K562 (cell line): Measurements from ENCODE around the gene METRN. TPM values are rescaled to one million over a fixed set of nuclear protein-coding genes. Genes with fewer than 3 reads are reported as not detected.

Experiments
- ATAC-seq: fragments of 200-7000 bp; cut with Tn5 transposase; 3 replicates; pipeline ENCODE4 v1.9.1; 2020; ENCODE audit warnings: moderate library complexity
- BruUV-seq: library from RNA; stranded (reverse); fragments of 400-500 nt; replicated peaks from 2 replicates; lab custom pipeline; 2021; lab: Mats Ljungman, UMichigan
- CTCF ChIA-PET: fragments of 300-600 bp; formaldehyde crosslinking; extraction: SDS; loops from one replicate; lab custom pipeline; 2021; ENCODE audit warnings: low intra/inter-chr PET ratio; lab: Yijun Ruan, JAX
- POLR2A ChIA-PET: fragments of 300-600, 350-650 bp; sonication (Branson Sonifier 250); formaldehyde crosslinking; extraction: SDS; loops from one replicate; lab custom pipeline; 2021; ENCODE audit warnings: antibody characterized with exemption, inconsistent platforms; lab: Yijun Ruan, JAX
- DNase-seq, 4 experiments: peaks; one replicate each; pipeline versions ENCODE4 v3.0.0 to v3.0.0-alpha.2; 2011 to 2018; ENCODE audit warnings: low spot score in 3 of 4, mixed read lengths in 3 of 4; ENCODE audit errors: extremely low read depth in 1 of 4
- FAIRE-seq: peaks from 2 replicates; lab custom pipeline; 2011; peaks lifted over from hg19 to GRCh38; lab: Jason Lieb, UNC
- H2AFZ ChIP-seq: 2 replicates; pipeline ENCODE4 v1.6.0; 2011; ENCODE audit warnings: low read depth, low read length, control low read depth, inconsistent platforms
- H3K27ac ChIP-seq: fragments of 200-600 bp; 3 replicates; pipeline ENCODE4 v1.8.0; 2011; ENCODE audit warnings: low read depth, mild to moderate bottlenecking, control low read depth, inconsistent platforms, low read length, moderate library complexity, mixed read lengths; ENCODE audit errors: extremely low read depth
- H3K27me3 ChIP-seq, 2 experiments: fragments of 300-600 bp in 1 of 2; 2 replicates in 1 of 2; 3 replicates in 1 of 2; pipeline versions ENCODE4 v1.6.0 to v1.8.0; 2011; ENCODE audit warnings: inconsistent platforms in 2 of 2, low read length in 2 of 2, mild to moderate bottlenecking in 1 of 2, mixed read lengths in 1 of 2, moderate library complexity in 1 of 2; ENCODE audit not compliant: control insufficient read depth in 2 of 2, insufficient read depth in 2 of 2
- H3K36me3 ChIP-seq: fragments of 300-600 bp; 3 replicates; pipeline ENCODE4 v1.8.0; 2011; ENCODE audit warnings: mild to moderate bottlenecking, low read length, inconsistent platforms; ENCODE audit not compliant: control insufficient read depth, insufficient read depth
- H3K4me1 ChIP-seq, 2 experiments: fragments of 200-600 bp in 1 of 2; replicated peaks in 1 of 2; 2 replicates in 1 of 2; 3 replicates in 1 of 2; pipeline versions ENCODE4 v1.5.1 to v1.8.0; 2011; ENCODE audit warnings: inconsistent platforms in 2 of 2, low read length in 2 of 2, mild to moderate bottlenecking in 1 of 2, mixed read lengths in 1 of 2, moderate library complexity in 1 of 2; ENCODE audit not compliant: control insufficient read depth in 2 of 2, insufficient read depth in 2 of 2
- H3K4me2 ChIP-seq: 2 replicates; pipeline ENCODE4 v1.6.1; 2011; ENCODE audit warnings: low read length, control low read depth, inconsistent platforms, mixed read lengths; ENCODE audit not compliant: insufficient read depth
- H3K4me3 ChIP-seq: fragments of 200-600 bp; sonication (generic), shearing (Covaris generic); 2 replicates; pipeline ENCODE4 v1.5.1; 2016; ENCODE audit warnings: control low read depth, inconsistent platforms
- H3K79me2 ChIP-seq: fragments of 200-600 bp; 3 replicates; pipeline ENCODE4 v1.8.0; 2011; ENCODE audit warnings: low read length, inconsistent platforms; ENCODE audit not compliant: control insufficient read depth, insufficient read depth
- H3K9ac ChIP-seq, 2 experiments: 2 replicates each; pipeline versions ENCODE4 v1.6.0 to v1.6.1; 2011; ENCODE audit warnings: low read depth in 2 of 2, low read length in 2 of 2, control low read depth in 1 of 2, inconsistent platforms in 1 of 2, mild to moderate bottlenecking in 1 of 2, mixed read lengths in 1 of 2; ENCODE audit not compliant: insufficient read depth in 1 of 2
- H3K9me1 ChIP-seq: one replicate; pipeline ENCODE4 v1.6.0; 2011; ENCODE audit warnings: inconsistent platforms, mild to moderate bottlenecking, low read length, moderate library complexity; ENCODE audit not compliant: control insufficient read depth, insufficient read depth
- H3K9me3 ChIP-seq: replicated peaks from 2 replicates; pipeline ENCODE4 v1.5.1; 2011; ENCODE audit warnings: low read depth, low read length, inconsistent platforms; ENCODE audit not compliant: control insufficient read depth, insufficient read depth
- H4K20me1 ChIP-seq: replicated peaks from 2 replicates; pipeline ENCODE4 v1.6.1; 2011; ENCODE audit warnings: low read length, inconsistent platforms, mixed read lengths; ENCODE audit not compliant: control insufficient read depth, insufficient read depth
- HNRNPL ChIP-seq: fragments of 200-400 bp; formaldehyde crosslinking; IDR thresholded peaks from 2 replicates; pipeline ENCODE4 v1.6.1; 2017; ENCODE audit warnings: low read depth, mild to moderate bottlenecking, low read length
- RBFOX2 ChIP-seq: fragments of 200-400 bp; formaldehyde crosslinking; IDR thresholded peaks from 2 replicates; pipeline ENCODE4 v1.6.1; 2017; ENCODE audit warnings: low read depth, mild to moderate bottlenecking, low read length, moderate library complexity
- TBL1XR1 ChIP-seq, 2 experiments: IDR thresholded peaks; 2 replicates each; pipeline ENCODE4 v1.6.1; 2012; ENCODE audit warnings: improper control_type of control experiment in 2 of 2, low read length in 2 of 2, mild to moderate bottlenecking in 1 of 2
- WGBS: fragments of 100-300 bp; shearing (Covaris generic); methylation state at CpG from one replicate; pipeline ENCODE4 v1.1.6; 2016; ENCODE audit warnings: low coverage, mixed read lengths; ENCODE audit not compliant: insufficient coverage; ENCODE audit errors: missing lambda C conversion rate; 5-methylcytosine and 5-hydroxymethylcytosine counted together
- in situ Hi-C: fragments of 300-500 bp; cut with MboI; formaldehyde crosslinking; loops from 4 replicates; pipeline ENCODE4 v1.15.0; 2018; ENCODE audit warnings: inconsistent platforms, mixed read lengths
- intact Hi-C: fragments of 100-400 bp; cut with micrococcal nuclease; formaldehyde crosslinking; loops from 2 replicates; pipeline ENCODE4 v1.14.2; 2022
- polyA plus RNA-seq, 8 experiments: library from polyadenylated mRNA; depleted of rRNA in 4 of 8; stranded (reverse) in 5 of 8; unstranded in 3 of 8; fragments of >200 nt; fragmentation: Nextera tagmentation in 2 of 8; fragmentation: Illumina TruSeq in 1 of 8; extraction: Ambion mirVana in 2 of 8; extraction: Trizol in 1 of 8; gene quantifications; 2 replicates each; pipeline versions ENCODE4 v1.2.1 to v1.2.3, GENCODE V29; 2011 to 2014; ENCODE audit warnings: inconsistent platforms in 1 of 8, missing spikeins in 1 of 8
- total RNA-seq, 7 experiments: library from RNA; depleted of rRNA in 6 of 7; stranded (reverse); fragments of >200 nt in 6 of 7; fragmentation: Illumina TruSeq in 2 of 7; extraction: Trizol in 2 of 7; gene quantifications; 2 replicates each; pipeline versions ENCODE4 v1.2.1 to v1.2.3, GENCODE V29; 2011 to 2021; ENCODE audit warnings: low replicate concordance in 1 of 7
- TF ChIP-seq, protein P1 (sequence below): IDR thresholded peaks from 2 replicates; pipeline ENCODE4 v1.6.1; 2011; ENCODE audit not compliant: insufficient read length; ENCODE audit errors: extremely low read depth

METRN gene
- total and polyA plus RNA-seq, 9 of the 15 experiments (the other 6 are each of a cell fraction or from before 2014, with no cell fraction given): 0.20 to 89.8 (median 15.4) TPM

DNA sequence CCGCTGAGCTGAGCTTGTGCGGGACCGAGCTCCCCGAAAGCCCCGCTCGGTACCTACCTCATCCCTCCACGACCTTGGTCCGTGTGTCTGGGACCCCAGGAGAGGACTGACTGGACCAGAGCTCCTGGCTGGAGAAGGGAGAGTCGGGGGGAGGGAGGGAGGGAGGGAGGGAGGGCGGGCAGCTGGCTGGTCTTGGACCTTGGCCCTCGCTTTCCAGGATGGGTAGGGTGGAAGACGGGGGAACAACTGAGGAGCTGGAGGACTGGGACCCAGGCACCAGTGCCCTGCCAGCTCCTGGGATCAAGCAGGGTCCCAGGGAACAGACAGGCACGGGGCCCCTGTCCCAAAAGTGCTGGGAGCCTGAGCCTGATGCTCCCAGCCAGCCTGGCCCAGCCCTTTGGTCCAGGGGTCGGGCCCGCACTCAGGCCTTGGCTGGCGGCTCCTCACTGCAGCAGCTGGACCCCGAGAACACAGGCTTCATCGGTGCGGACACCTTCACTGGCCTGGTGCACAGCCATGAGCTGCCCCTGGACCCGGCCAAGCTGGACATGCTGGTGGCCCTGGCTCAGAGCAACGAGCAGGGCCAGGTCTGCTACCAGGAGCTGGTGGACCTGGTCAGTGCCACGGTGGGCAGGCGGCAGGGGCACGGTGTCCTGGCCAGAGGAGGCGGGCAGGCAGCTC lies 38.9 kb upstream of the METRN start (continued):
- no peak for TF ChIP-seq TBL1XR1 (IDR thresholded peaks at IDR 0.05; ENCODE audit: low read length in 2 of 2)

DNA sequence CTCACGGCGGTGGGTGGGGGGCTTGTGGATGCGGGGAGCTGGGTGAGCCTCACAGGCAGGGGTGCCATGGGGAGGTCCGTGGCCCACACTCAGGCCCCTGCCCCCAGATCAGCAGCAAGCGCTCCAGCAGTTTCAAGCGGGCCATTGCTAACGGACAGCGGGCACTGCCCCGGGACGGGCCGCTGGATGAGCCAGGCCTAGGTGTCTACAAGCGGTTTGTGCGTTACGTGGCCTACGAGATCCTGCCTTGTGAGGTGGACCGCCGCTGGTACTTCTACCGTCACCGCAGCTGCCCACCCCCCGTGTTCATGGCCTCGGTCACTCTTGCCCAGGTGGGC lies 38.4 kb upstream of the METRN start:
- H3K9me3 ChIP-seq: no peaks in the 10 kb centered on the region
- H3K4me1 ChIP-seq: peaks cover 25 to 96% of the 10 kb centered on the region in 2 experiments
- in situ Hi-C loops: loop anchor here (10.0 kb wide), 1 partner anchor 282 kb away; the partner anchor contains the start of gene NME4
- no peak overlapping the region for H3K9ac ChIP-seq
- POLR2A ChIA-PET: interaction anchor here (0.7 to 1.1 kb wide), 3 partner anchors 88 to 280 kb away, joined by 3 to 5 read pairs (median 3); no protein-coding TSS in a partner anchor
- H3K4me2 ChIP-seq: no peak overlapping the region
- 0 out of 2 replicates have a peak, but pooled peaks have one; percentile 86 for TF ChIP-seq HNRNPL
- 0 out of 2 replicates have a peak, but pooled peaks have one; percentile 30 for TF ChIP-seq RBFOX2
- TF ChIP-seq, protein P1, sequence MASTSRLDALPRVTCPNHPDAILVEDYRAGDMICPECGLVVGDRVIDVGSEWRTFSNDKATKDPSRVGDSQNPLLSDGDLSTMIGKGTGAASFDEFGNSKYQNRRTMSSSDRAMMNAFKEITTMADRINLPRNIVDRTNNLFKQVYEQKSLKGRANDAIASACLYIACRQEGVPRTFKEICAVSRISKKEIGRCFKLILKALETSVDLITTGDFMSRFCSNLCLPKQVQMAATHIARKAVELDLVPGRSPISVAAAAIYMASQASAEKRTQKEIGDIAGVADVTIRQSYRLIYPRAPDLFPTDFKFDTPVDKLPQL: no peak
- H3K4me3 ChIP-seq: no peak overlapping the region
- H3K36me3 ChIP-seq: peaks cover 43% of the 10 kb centered on the region
- H3K79me2 ChIP-seq: peaks cover 19% of the 10 kb centered on the region
- WGBS: 84% methylated on average over 20 of the region's 21 CpGs
- CTCF ChIA-PET: no interaction called here
- H3K27me3 ChIP-seq: no peaks in the 10 kb centered on the region
- no TSS peak for BruUV-seq
- no peak overlapping the region for H2AFZ ChIP-seq
- H4K20me1 ChIP-seq: peaks cover 13% of the 10 kb centered on the region; the same call in 1 of the 2 replicates
- H3K9me1 ChIP-seq: no peaks in the 10 kb centered on the region
- ATAC-seq (no peak), DNase-seq (no peak), FAIRE-seq (no peak)
- intact Hi-C loops: loop anchor here (5.0 kb wide), 1 partner anchor 39 kb away; the partner anchor contains the start of gene METTL26
- no peak overlapping the region for H3K27ac ChIP-seq
